H1 (cell line): ENCODE data around the gene FTMT. TPM values are rescaled to one million over a fixed set of nuclear protein-coding genes. Genes with fewer than 3 reads are reported as not detected.
A peak's percentile ranks its signal among the peaks of the same experiment; 100 is the strongest.

ENCODE experiments used
- CTCF ChIA-PET: fragments of 300-600 bp; sonication (Branson Sonifier 250); formaldehyde crosslinking; loops from one replicate; lab custom pipeline; 2021; ENCODE audit not compliant: partially characterized antibody; lab: Charles Lee
- POLR2A ChIA-PET: fragments of 300-600 bp; sonication (Branson Sonifier 250); formaldehyde crosslinking; loops from one replicate; lab custom pipeline; 2021; ENCODE audit warnings: inconsistent platforms; ENCODE audit not compliant: partially characterized antibody; lab: Charles Lee
- DNase-seq, 2 experiments: peaks; one replicate each; pipeline versions ENCODE4 v3.0.0 to v3.0.0-alpha.2; 2010 to 2022; ENCODE audit warnings: low spot score in 2 of 2, low read depth in 1 of 2, mixed read lengths in 1 of 2
- FAIRE-seq: peaks from 2 replicates; lab custom pipeline; 2011; peaks lifted over from hg19 to GRCh38; lab: Jason Lieb, UNC
- H2AFZ ChIP-seq: 2 replicates; pipeline ENCODE4 v1.8.1; 2012; ENCODE audit warnings: low read length, inconsistent platforms
- H2AK5ac ChIP-seq: 2 replicates; pipeline ENCODE4 v1.6.1; 2013; ENCODE audit warnings: low read depth, low read length
- H2BK120ac ChIP-seq: replicated peaks from 2 replicates; pipeline ENCODE3; 2013; ENCODE audit warnings: low read depth, low read length, inconsistent platforms
- H2BK12ac ChIP-seq: 2 replicates; pipeline ENCODE4 v1.6.1; 2013; ENCODE audit warnings: low read depth, low read length
- H2BK15ac ChIP-seq: 2 replicates; pipeline ENCODE4 v1.6.1; 2013; ENCODE audit warnings: low read length
- H2BK20ac ChIP-seq: 2 replicates; pipeline ENCODE4 v1.6.1; 2013; ENCODE audit warnings: low read length
- H2BK5ac ChIP-seq: 2 replicates; pipeline ENCODE4 v1.6.1; 2013; ENCODE audit warnings: low read depth, low read length
- H3K14ac ChIP-seq: 2 replicates; pipeline ENCODE4 v1.6.1; 2013; ENCODE audit warnings: inconsistent platforms; ENCODE audit not compliant: insufficient read length
- H3K18ac ChIP-seq: 2 replicates; pipeline ENCODE4 v1.6.1; 2013; ENCODE audit warnings: low read length; ENCODE audit errors: extremely low read depth
- H3K23ac ChIP-seq: 2 replicates; pipeline ENCODE4 v1.6.1; 2013; ENCODE audit warnings: inconsistent platforms; ENCODE audit not compliant: insufficient read length
- H3K23me2 ChIP-seq: 2 replicates; pipeline ENCODE4 v1.6.1; 2013; ENCODE audit warnings: low read depth, low read length
- H3K27ac ChIP-seq: 2 replicates; pipeline ENCODE4 v1.6.1; 2011; ENCODE audit warnings: low read depth, low read length, inconsistent platforms
- H3K27me3 ChIP-seq, 4 experiments: replicated peaks in 1 of 4; 1 replicate in 1 of 4; 2 replicates in 3 of 4; pipeline versions ENCODE4 v1.6.1 to v1.8.1; 2011 to 2013; ENCODE audit warnings: low read length in 3 of 4, mild to moderate bottlenecking in 3 of 4, inconsistent platforms in 2 of 4, mixed read lengths in 2 of 4, moderate library complexity in 1 of 4; ENCODE audit not compliant: control insufficient read depth in 3 of 4, insufficient read depth in 3 of 4; ENCODE audit errors: extremely low read depth in 1 of 4
- H3K36me3 ChIP-seq, 4 experiments: 2 replicates each; pipeline versions ENCODE4 v1.6.1 to v1.8.1; 2011 to 2013; ENCODE audit warnings: mild to moderate bottlenecking in 4 of 4, low read length in 3 of 4, moderate library complexity in 2 of 4, control low read depth in 1 of 4, inconsistent platforms in 1 of 4; ENCODE audit not compliant: insufficient read depth in 4 of 4, control insufficient read depth in 2 of 4
- H3K4ac ChIP-seq: replicated peaks from 2 replicates; pipeline ENCODE3; 2013; ENCODE audit warnings: low read length, low read depth, mixed read lengths, inconsistent platforms; ENCODE audit not compliant: insufficient read length
- H3K4me1 ChIP-seq, 4 experiments: replicated peaks in 1 of 4; 1 replicate in 1 of 4; 2 replicates in 3 of 4; pipeline versions ENCODE4 v1.6.1 to v1.8.1; 2011 to 2013; ENCODE audit warnings: low read length in 3 of 4, inconsistent platforms in 2 of 4, mixed read lengths in 1 of 4; ENCODE audit not compliant: insufficient read depth in 4 of 4, control insufficient read depth in 3 of 4
- H3K4me2 ChIP-seq, 2 experiments: 2 replicates each; pipeline versions ENCODE4 v1.6.1 to v1.8.1; 2011 to 2013; ENCODE audit warnings: low read depth in 2 of 2, low read length in 2 of 2, control low read depth in 1 of 2, inconsistent platforms in 1 of 2, mild to moderate bottlenecking in 1 of 2; ENCODE audit not compliant: insufficient read depth in 1 of 2
- H3K4me3 ChIP-seq, 4 experiments: fragments of 200-600, 300-600 bp in 1 of 4; sonication (generic), shearing (Covaris generic), sonication (Bioruptor Twin) in 1 of 4; 2 replicates each; pipeline versions ENCODE4 v1.5.1 to v1.8.1; 2011 to 2016; ENCODE audit warnings: low read length in 4 of 4, low read depth in 3 of 4, control low read depth in 2 of 4, inconsistent platforms in 2 of 4, mild to moderate bottlenecking in 2 of 4, mixed read lengths in 1 of 4, moderate library complexity in 1 of 4; ENCODE audit not compliant: insufficient read depth in 2 of 4; ENCODE audit errors: extremely low read depth in 1 of 4
- H3K56ac ChIP-seq: replicated peaks from 2 replicates; pipeline ENCODE3; 2013; ENCODE audit warnings: low read depth, mild to moderate bottlenecking, mixed read lengths, low read length, inconsistent platforms; ENCODE audit not compliant: insufficient read length
- H3K79me1 ChIP-seq: 2 replicates; pipeline ENCODE4 v1.6.1; 2013; ENCODE audit warnings: low read depth, low read length, control low read depth
- H3K79me2 ChIP-seq, 2 experiments: 2 replicates each; pipeline versions ENCODE4 v1.6.1 to v1.8.1; 2012 to 2013; ENCODE audit warnings: low read length in 2 of 2, mild to moderate bottlenecking in 2 of 2, inconsistent platforms in 1 of 2; ENCODE audit not compliant: insufficient read depth in 2 of 2, control insufficient read depth in 1 of 2
- H3K9ac ChIP-seq, 4 experiments: replicated peaks in 1 of 4; 1 replicate in 1 of 4; 2 replicates in 3 of 4; pipeline versions ENCODE4 v1.6.1 to v1.8.1; 2011 to 2013; ENCODE audit warnings: low read depth in 3 of 4, low read length in 3 of 4, control low read depth in 2 of 4, mild to moderate bottlenecking in 2 of 4, moderate library complexity in 2 of 4, inconsistent platforms in 1 of 4; ENCODE audit errors: extremely low read depth in 1 of 4
- H3K9me3 ChIP-seq, 2 experiments: 2 replicates each; pipeline versions ENCODE4 v1.6.1 to v1.8.1; 2012 to 2013; ENCODE audit warnings: mild to moderate bottlenecking in 2 of 2, moderate library complexity in 2 of 2, control low read depth in 1 of 2, inconsistent platforms in 1 of 2, low read depth in 1 of 2, low read length in 1 of 2, mixed read lengths in 1 of 2; ENCODE audit not compliant: insufficient read depth in 2 of 2
- H4K20me1 ChIP-seq, 2 experiments: replicated peaks in 1 of 2; 2 replicates each; pipeline versions ENCODE3 to v1.8.1; 2011 to 2013; ENCODE audit warnings: inconsistent platforms in 2 of 2, low read length in 2 of 2, mild to moderate bottlenecking in 1 of 2; ENCODE audit not compliant: insufficient read depth in 2 of 2, control insufficient read depth in 1 of 2
- H4K5ac ChIP-seq: 2 replicates; pipeline ENCODE4 v1.6.1; 2013; ENCODE audit warnings: low read length, low read depth, mixed read lengths, inconsistent platforms; ENCODE audit not compliant: insufficient read length
- H4K8ac ChIP-seq: 2 replicates; pipeline ENCODE4 v1.8.0; 2013; ENCODE audit warnings: mild to moderate bottlenecking, moderate library complexity, low read length, inconsistent platforms; ENCODE audit not compliant: insufficient read depth; ENCODE audit errors: extremely low read depth
- H4K91ac ChIP-seq: replicated peaks from 2 replicates; pipeline ENCODE3; 2013; ENCODE audit warnings: low read length, mixed read lengths, inconsistent platforms; ENCODE audit not compliant: insufficient read length
- BRCA1 ChIP-seq: IDR thresholded peaks from 2 replicates; pipeline ENCODE4 v1.6.1; 2012; ENCODE audit warnings: low read depth, low read length, improper control_type of control experiment
- CBX5 ChIP-seq: fragments of 300-800, 300-1000 bp; sonication (generic); IDR thresholded peaks from 2 replicates; pipeline ENCODE4 v1.7.1; 2016; ENCODE audit warnings: antibody characterized with exemption, low read length, low read depth
- CBX8 ChIP-seq: fragments of 300-800, 300-1000 bp; sonication (generic); IDR thresholded peaks from 2 replicates; pipeline ENCODE4 v1.7.1; 2016; ENCODE audit warnings: low read depth, low read length, borderline replicate concordance
- CHD1 ChIP-seq: IDR thresholded peaks from 2 replicates; pipeline ENCODE4 v1.6.1; 2012; ENCODE audit warnings: low read depth, low read length, improper control_type of control experiment
- SIN3A ChIP-seq, 2 experiments: IDR thresholded peaks in 1 of 2; conservative IDR thresholded peaks in 1 of 2; 2 replicates each; pipeline ENCODE4 v1.6.1; 2011 to 2012; ENCODE audit warnings: low read length in 2 of 2, improper control_type of control experiment in 1 of 2, low read depth in 1 of 2, mild to moderate bottlenecking in 1 of 2
- SRF ChIP-seq: IDR thresholded peaks from 2 replicates; pipeline ENCODE4 v1.6.1; 2011; ENCODE audit warnings: mild to moderate bottlenecking, low read depth, low read length, moderate library complexity
- WGBS, 2 experiments: shearing (Covaris generic) in 1 of 2; methylation state at CpG; one replicate each; pipeline versions ENCODE4 v1.1.6 to v1.1.7; 2013 to 2015; ENCODE audit warnings: low lambda C conversion rate in 2 of 2, mixed read lengths in 2 of 2, inconsistent platforms in 1 of 2, low coverage in 1 of 2, missing lambda C conversion rate in 1 of 2; ENCODE audit not compliant: insufficient replicate concordance in 2 of 2, insufficient coverage in 1 of 2, insufficient read length in 1 of 2; ENCODE audit errors: extremely low coverage in 1 of 2, missing lambda C conversion rate in 1 of 2; 5-methylcytosine and 5-hydroxymethylcytosine counted together
- polyA plus RNA-seq, 7 experiments: library from polyadenylated mRNA; depleted of rRNA in 3 of 7; stranded (reverse) in 5 of 7; unstranded in 2 of 7; fragments of >200 nt in 5 of 7; fragments of 200-250 nt in 2 of 7; gene quantifications; 1 replicate in 5 of 7; 2 replicates in 1 of 7; 4 replicates in 1 of 7; pipeline versions ENCODE4 v1.2.1 to v1.2.3, GENCODE V29; 2011 to 2013; ENCODE audit warnings: missing spikeins in 2 of 7, mixed read lengths in 2 of 7
- total RNA-seq: library from RNA; stranded (reverse); fragmentation: NEBNext Ultra II Directional; extraction: Animal tissue kit (Norgen Biotek cat#: 25700); gene quantifications from 2 replicates; pipeline ENCODE4 v1.2.1, GENCODE V29; 2021
- TF ChIP-seq, protein P1 (sequence below): IDR thresholded peaks from 2 replicates; pipeline ENCODE4 v1.6.1; 2012; ENCODE audit warnings: low read length, inconsistent platforms
- TF ChIP-seq, protein P2 (sequence below): IDR thresholded peaks from 2 replicates; pipeline ENCODE4 v1.6.1; 2012; ENCODE audit warnings: inconsistent platforms

Gene FTMT
- total and polyA plus RNA-seq, 2 of the 8 experiments (the other 6 are each of a cell fraction or from before 2014, with no cell fraction given), result not detected

DNA sequence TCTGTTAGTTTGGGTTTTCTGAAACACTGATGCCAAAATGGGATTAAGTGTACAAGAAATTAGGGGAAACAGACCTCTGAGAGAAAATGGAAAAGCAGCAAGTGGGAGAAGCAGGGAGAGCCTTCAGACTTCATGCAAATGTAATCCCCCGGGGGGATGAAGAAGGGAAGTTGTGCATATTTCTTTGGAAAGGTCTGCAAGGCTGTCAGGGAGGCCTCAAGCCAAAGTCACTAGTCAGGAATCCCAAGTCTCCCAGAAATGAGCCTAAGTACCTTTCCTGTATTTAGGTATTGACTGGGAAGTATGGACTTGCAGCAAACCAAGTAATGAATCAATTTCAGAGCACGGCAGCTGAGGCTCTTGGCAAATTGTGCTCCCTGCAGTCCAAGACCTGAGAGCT lies 2.2 kb downstream of the FTMT start:
- H3K27me3 ChIP-seq, result no peaks in the 10 kb centered on the region
- H3K79me1 ChIP-seq, result no peaks in the 10 kb centered on the region
- H2BK5ac ChIP-seq, result no peak overlapping the region
- no peak overlapping the region for H3K18ac ChIP-seq
- H3K23me2 ChIP-seq, result no peaks in the 10 kb centered on the region; the same call in 1 of the 2 replicates
- 63% methylated on average over 2 of the region's 2 CpGs; no CpG with 5 or more reads in 1 of the 2 experiments for WGBS, 2 experiments
- H2BK20ac ChIP-seq, result no peak overlapping the region
- H3K14ac ChIP-seq, result no peak overlapping the region
- H4K91ac ChIP-seq, result no peak overlapping the region
- POLR2A ChIA-PET, result no interaction called here
- DNase-seq (peak in 1 of 2 experiments; percentile 15), FAIRE-seq (no peak)
- no peak overlapping the region for H3K56ac ChIP-seq
- H4K5ac ChIP-seq, result no peak overlapping the region
- H2AFZ ChIP-seq, result no peak overlapping the region
- H4K8ac ChIP-seq, result no peak overlapping the region
- no peak overlapping the region for H3K4me3 ChIP-seq
- peaks cover 0 to 4% (median 2%) of the 10 kb centered on the region in 4 experiments; a peak in 1 of 7 replicates for H3K4me1 ChIP-seq
- H2AK5ac ChIP-seq, result no peak overlapping the region
- H2BK12ac ChIP-seq, result no peak overlapping the region
- no peak overlapping the region for H3K4ac ChIP-seq
- no peak overlapping the region for H3K4me2 ChIP-seq
- CTCF ChIA-PET, result interaction anchor here (0.9 kb wide), 1 partner anchor 96 kb away, joined by 3 read pairs; no protein-coding TSS in a partner anchor
- no peak overlapping the region for H3K9ac ChIP-seq
- no peaks in the 10 kb centered on the region for H3K79me2 ChIP-seq
- H2BK15ac ChIP-seq, result no peak overlapping the region
- no peak for TF ChIP-seq SIN3A (conservative IDR thresholded peaks at IDR 0.05 in 1 of 2, IDR thresholded peaks at IDR 0.05 in 1 of 2; ENCODE audit: low read depth in 1 of 2, low read length in 2 of 2)
- TF ChIP-seq, protein P1, sequence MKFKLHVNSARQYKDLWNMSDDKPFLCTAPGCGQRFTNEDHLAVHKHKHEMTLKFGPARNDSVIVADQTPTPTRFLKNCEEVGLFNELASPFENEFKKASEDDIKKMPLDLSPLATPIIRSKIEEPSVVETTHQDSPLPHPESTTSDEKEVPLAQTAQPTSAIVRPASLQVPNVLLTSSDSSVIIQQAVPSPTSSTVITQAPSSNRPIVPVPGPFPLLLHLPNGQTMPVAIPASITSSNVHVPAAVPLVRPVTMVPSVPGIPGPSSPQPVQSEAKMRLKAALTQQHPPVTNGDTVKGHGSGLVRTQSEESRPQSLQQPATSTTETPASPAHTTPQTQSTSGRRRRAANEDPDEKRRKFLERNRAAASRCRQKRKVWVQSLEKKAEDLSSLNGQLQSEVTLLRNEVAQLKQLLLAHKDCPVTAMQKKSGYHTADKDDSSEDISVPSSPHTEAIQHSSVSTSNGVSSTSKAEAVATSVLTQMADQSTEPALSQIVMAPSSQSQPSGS, result no peak
- no peak for TF ChIP-seq CBX5
- TF ChIP-seq SRF, result no peak
- TF ChIP-seq CHD1, result no peak
- TF ChIP-seq, protein P2, sequence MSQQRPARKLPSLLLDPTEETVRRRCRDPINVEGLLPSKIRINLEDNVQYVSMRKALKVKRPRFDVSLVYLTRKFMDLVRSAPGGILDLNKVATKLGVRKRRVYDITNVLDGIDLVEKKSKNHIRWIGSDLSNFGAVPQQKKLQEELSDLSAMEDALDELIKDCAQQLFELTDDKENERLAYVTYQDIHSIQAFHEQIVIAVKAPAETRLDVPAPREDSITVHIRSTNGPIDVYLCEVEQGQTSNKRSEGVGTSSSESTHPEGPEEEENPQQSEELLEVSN, result no peak
- no peak for TF ChIP-seq CBX8
- no peak for TF ChIP-seq BRCA1
- no peak overlapping the region for H2BK120ac ChIP-seq
- no peak overlapping the region for H3K23ac ChIP-seq
- H3K27ac ChIP-seq, result no peak overlapping the region
- H4K20me1 ChIP-seq, result no peaks in the 10 kb centered on the region
- H3K9me3 ChIP-seq, result peaks cover 0 to 9% of the 10 kb centered on the region in 2 experiments; a peak in 1 of 4 replicates
- H3K36me3 ChIP-seq, result no peaks in the 10 kb centered on the region; a peak in 1 of 8 replicates
